ENCODE measurements around the gene LRRC4C. TPM values are rescaled to one million over a fixed set of nuclear protein-coding genes. Genes with fewer than 3 reads are reported as not detected.

The LRRC4C gene
- total and polyA plus RNA-seq, 2 donors (not counting 1 experiment from before 2014, with no cell fraction given): under 0.01 to 0.02 TPM

GRCh38 chr11:41081756-41082285 is 377.6 kb downstream of the LRRC4C start:
- no peaks in the 10 kb centered on the region for H3K9me3 ChIP-seq (ENCODE audit: control insufficient read depth, insufficient read depth, low read depth, low read length)
- no peak for DNase-seq (ENCODE audit: low read depth in 2 of 2)
- H3K36me3 ChIP-seq (ENCODE audit: control insufficient read depth, insufficient read depth, low read length): no peaks in the 10 kb centered on the region
- no peaks in the 10 kb centered on the region for H3K79me2 ChIP-seq (ENCODE audit: control insufficient read depth, insufficient read depth, low read length)
- H3K4me3 ChIP-seq (replicated peaks in 1 of 4; ENCODE audit: control extremely low read depth in 1 of 4, insufficient read depth in 1 of 4, low read depth in 3 of 4, low read length in 4 of 4): no peak overlapping the region
- H3K27ac ChIP-seq (ENCODE audit: insufficient read depth, low read length): no peak overlapping the region
- TF ChIP-seq EZH2 (IDR thresholded peaks at IDR 0.05; ENCODE audit: low read length, missing control alignments): no peak
- TF ChIP-seq, protein P1, sequence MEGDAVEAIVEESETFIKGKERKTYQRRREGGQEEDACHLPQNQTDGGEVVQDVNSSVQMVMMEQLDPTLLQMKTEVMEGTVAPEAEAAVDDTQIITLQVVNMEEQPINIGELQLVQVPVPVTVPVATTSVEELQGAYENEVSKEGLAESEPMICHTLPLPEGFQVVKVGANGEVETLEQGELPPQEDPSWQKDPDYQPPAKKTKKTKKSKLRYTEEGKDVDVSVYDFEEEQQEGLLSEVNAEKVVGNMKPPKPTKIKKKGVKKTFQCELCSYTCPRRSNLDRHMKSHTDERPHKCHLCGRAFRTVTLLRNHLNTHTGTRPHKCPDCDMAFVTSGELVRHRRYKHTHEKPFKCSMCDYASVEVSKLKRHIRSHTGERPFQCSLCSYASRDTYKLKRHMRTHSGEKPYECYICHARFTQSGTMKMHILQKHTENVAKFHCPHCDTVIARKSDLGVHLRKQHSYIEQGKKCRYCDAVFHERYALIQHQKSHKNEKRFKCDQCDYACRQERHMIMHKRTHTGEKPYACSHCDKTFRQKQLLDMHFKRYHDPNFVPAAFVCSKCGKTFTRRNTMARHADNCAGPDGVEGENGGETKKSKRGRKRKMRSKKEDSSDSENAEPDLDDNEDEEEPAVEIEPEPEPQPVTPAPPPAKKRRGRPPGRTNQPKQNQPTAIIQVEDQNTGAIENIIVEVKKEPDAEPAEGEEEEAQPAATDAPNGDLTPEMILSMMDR (conservative IDR thresholded peaks at IDR 0.05 in 1 of 2, IDR thresholded peaks at IDR 0.05 in 1 of 2; ENCODE audit: low read depth in 1 of 2, low read length in 2 of 2): no peak
- no peak overlapping the region for H3K9ac ChIP-seq (ENCODE audit: insufficient read depth, low read length)
- no peaks in the 10 kb centered on the region for H3K4me1 ChIP-seq (ENCODE audit: control insufficient read depth, extremely low read depth, insufficient read depth, low read length)
- no peak overlapping the region for H2AFZ ChIP-seq (ENCODE audit: low read length)
- H3K4me2 ChIP-seq (ENCODE audit: extremely low read depth, insufficient read depth, low read length): no peak overlapping the region
- H3K27me3 ChIP-seq (ENCODE audit: control insufficient read depth, insufficient read depth, low read length): no peaks in the 10 kb centered on the region
- no peaks in the 10 kb centered on the region for H4K20me1 ChIP-seq (ENCODE audit: control insufficient read depth, extremely low read depth, insufficient read depth, low read length)

- H3K9me3 ChIP-seq (ENCODE audit: control insufficient read depth, insufficient read depth, low read depth, low read length): no peaks in the 10 kb centered on the region
- no peaks in the 10 kb centered on the region for H3K4me1 ChIP-seq (ENCODE audit: control insufficient read depth, extremely low read depth, insufficient read depth, low read length)
- no peaks in the 10 kb centered on the region for H3K36me3 ChIP-seq (ENCODE audit: control insufficient read depth, insufficient read depth, low read length)
- no peak overlapping the region for H3K27ac ChIP-seq (ENCODE audit: insufficient read depth, low read length)
- no peak overlapping the region for H3K4me2 ChIP-seq (ENCODE audit: extremely low read depth, insufficient read depth, low read length)
- DNase-seq (ENCODE audit: low read depth in 2 of 2): no peak
- H4K20me1 ChIP-seq (ENCODE audit: control insufficient read depth, extremely low read depth, insufficient read depth, low read length): no peaks in the 10 kb centered on the region
- no peak for TF ChIP-seq EZH2 (IDR thresholded peaks at IDR 0.05; ENCODE audit: low read length, missing control alignments)
- TF ChIP-seq, protein P1 (conservative IDR thresholded peaks at IDR 0.05 in 1 of 2, IDR thresholded peaks at IDR 0.05 in 1 of 2; ENCODE audit: low read depth in 1 of 2, low read length in 2 of 2): no peak
- H3K79me2 ChIP-seq (ENCODE audit: control insufficient read depth, insufficient read depth, low read length): no peaks in the 10 kb centered on the region
- H3K4me3 ChIP-seq (replicated peaks in 1 of 4; ENCODE audit: control extremely low read depth in 1 of 4, insufficient read depth in 1 of 4, low read depth in 3 of 4, low read length in 4 of 4): no peak overlapping the region
- no peak overlapping the region for H3K9ac ChIP-seq (ENCODE audit: insufficient read depth, low read length)
- no peak overlapping the region for H2AFZ ChIP-seq (ENCODE audit: low read length)
- no peaks in the 10 kb centered on the region for H3K27me3 ChIP-seq (ENCODE audit: control insufficient read depth, insufficient read depth, low read length)
Observed at GRCh38 chr11:41074318-41074717, 385.1 kb downstream of the LRRC4C start.

- Histone ChIP-seq H3K27ac (ENCODE audit: insufficient read depth, low read length) (no peak overlapping the region), H3K9ac (ENCODE audit: insufficient read depth, low read length) (no peak overlapping the region), H3K36me3 (ENCODE audit: control insufficient read depth, insufficient read depth, low read length) (no peaks in the 10 kb centered on the region), H3K9me3 (ENCODE audit: control insufficient read depth, insufficient read depth, low read depth, low read length) (no peaks in the 10 kb centered on the region), H3K4me3 (replicated peaks in 1 of 4; ENCODE audit: control extremely low read depth in 1 of 4, insufficient read depth in 1 of 4, low read depth in 3 of 4, low read length in 4 of 4) (no peak overlapping the region), H3K4me2 (ENCODE audit: extremely low read depth, insufficient read depth, low read length) (no peak overlapping the region), H3K4me1 (ENCODE audit: control insufficient read depth, extremely low read depth, insufficient read depth, low read length) (no peaks in the 10 kb centered on the region), H2AFZ (ENCODE audit: low read length) (no peak overlapping the region), H3K79me2 (ENCODE audit: control insufficient read depth, insufficient read depth, low read length) (no peaks in the 10 kb centered on the region), H4K20me1 (ENCODE audit: control insufficient read depth, extremely low read depth, insufficient read depth, low read length) (no peaks in the 10 kb centered on the region), H3K27me3 (ENCODE audit: control insufficient read depth, insufficient read depth, low read length) (no peaks in the 10 kb centered on the region)
- TF ChIP-seq, protein P1 (conservative IDR thresholded peaks at IDR 0.05 in 1 of 2, IDR thresholded peaks at IDR 0.05 in 1 of 2; ENCODE audit: low read depth in 1 of 2, low read length in 2 of 2): no peak
- TF ChIP-seq EZH2 (IDR thresholded peaks at IDR 0.05; ENCODE audit: low read length, missing control alignments): no peak
- DNase-seq (ENCODE audit: low read depth in 2 of 2): no peak
Observed at GRCh38 chr11:41065432-41065831, 394.0 kb downstream of the LRRC4C start.

Measured in fibroblast of lung (primary cell).